NCI-H2171 (cell line): ENCODE measurements around the gene ST6GALNAC4.
"Not testable (repeated sequence)": the region's sequence is repeated elsewhere in the genome, so short reads cannot be mapped to it uniquely, and the experiment has no call there.

ENCODE experiments used
- DNase-seq: peaks from one replicate; lab custom pipeline; 2025; lab: John Stamatoyannopoulos, UW

The ST6GALNAC4 gene

GRCh38 chr9:127885508-127886281 lies 31.1 kb downstream of the ST6GALNAC4 start:
- DNase-seq = no peak

- no peak for DNase-seq
Observed at GRCh38 chr9:127884976-127885490, 31.8 kb downstream of the ST6GALNAC4 start.

GRCh38 chr9:127884427-127884911 lies 32.4 kb downstream of the ST6GALNAC4 start:
- DNase-seq = peak; percentile 95

GRCh38 chr9:127883959-127884358 lies 32.9 kb downstream of the ST6GALNAC4 start:
- DNase-seq = peak; percentile 87

- not testable (repeated sequence) for DNase-seq
Observed at GRCh38 chr9:127881715-127882114, 35.1 kb downstream of the ST6GALNAC4 start.

GRCh38 chr9:127880143-127880542 lies 36.7 kb downstream of the ST6GALNAC4 start:
- no peak for DNase-seq

GRCh38 chr9:127878652-127879390 lies 38.0 kb downstream of the ST6GALNAC4 start:
- DNase-seq = no peak

GRCh38 chr9:127878001-127878651 lies 38.7 kb downstream of the ST6GALNAC4 start:
- no peak for DNase-seq

GRCh38 chr9:127877566-127877998 lies 39.3 kb downstream of the ST6GALNAC4 start, which contains the start of gene AK1:
Gene AK1 (minus strand): TSS chr9:127877675. CDS start chr9:127874617, 3,058 bp downstream.
- DNase-seq = peak; percentile 74

GRCh38 chr9:127876764-127877562 lies 39.9 kb downstream of the ST6GALNAC4 start:
- DNase-seq = no peak

GRCh38 chr9:127876026-127876763 lies 40.6 kb downstream of the ST6GALNAC4 start:
- DNase-seq = no peak

- DNase-seq = no peak
Observed at GRCh38 chr9:127875306-127875966, 41.4 kb downstream of the ST6GALNAC4 start.

- no peak for DNase-seq
Observed at GRCh38 chr9:127874301-127875221, 42.3 kb downstream of the ST6GALNAC4 start.

- DNase-seq = no peak
Observed at GRCh38 chr9:127873886-127874285, 43.0 kb downstream of the ST6GALNAC4 start.

GRCh38 chr9:127873223-127873691 lies 43.6 kb downstream of the ST6GALNAC4 start:
- DNase-seq = no peak

GRCh38 chr9:127872369-127873222 lies 44.2 kb downstream of the ST6GALNAC4 start:
- DNase-seq = no peak

GRCh38 chr9:127871531-127871930 lies 45.3 kb downstream of the ST6GALNAC4 start:
- DNase-seq = no peak

- DNase-seq = no peak
Observed at GRCh38 chr9:127870887-127871286, 46.0 kb downstream of the ST6GALNAC4 start.
